ENCODE measurements around the gene CASKIN2. TPM values are rescaled to one million over a fixed set of nuclear protein-coding genes. Genes with fewer than 3 reads are reported as not detected.

Gene CASKIN2
- total and polyA plus RNA-seq, 2 experiments from 2014 or later = 1.9 to 6.2 TPM

DNA sequence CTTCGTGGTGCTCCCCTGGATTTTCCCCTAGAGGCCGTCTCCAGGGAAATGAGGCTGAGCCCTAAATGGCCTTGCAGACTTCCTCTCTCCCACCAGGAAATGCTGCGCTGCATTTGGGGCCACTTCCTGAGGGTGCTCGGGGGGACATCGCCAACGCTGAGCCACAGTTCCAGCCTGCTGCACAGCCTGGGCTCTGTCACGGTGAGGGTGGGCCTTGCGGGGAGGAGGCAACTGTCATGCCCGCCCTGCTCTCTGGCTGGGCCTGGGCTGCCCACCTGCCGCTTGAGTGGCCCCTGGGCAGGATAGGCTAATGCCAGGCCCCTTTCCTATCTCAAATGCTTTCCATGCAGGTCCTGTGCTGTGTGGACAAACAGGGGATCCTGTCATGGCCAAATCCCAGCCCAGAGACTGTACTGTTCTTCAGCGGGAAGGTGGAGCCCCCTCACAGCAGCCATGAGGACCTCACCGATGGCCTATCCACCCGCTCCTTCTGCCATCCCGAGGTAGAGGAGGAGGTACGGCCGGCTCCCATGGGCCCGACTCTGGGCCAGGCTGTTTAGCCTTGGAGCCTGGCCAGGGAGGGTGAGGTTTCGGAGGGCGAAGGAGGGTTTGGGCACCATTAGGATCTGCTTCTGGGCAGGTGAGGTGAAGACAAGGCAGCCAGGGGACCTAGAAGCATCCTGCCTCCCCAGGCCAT, 24.2 kb downstream of the CASKIN2 start:
- Histone ChIP-seq H3K36me3 (ENCODE audit: low read depth) (no peaks in the 10 kb centered on the region), H3K9me2 (ENCODE audit: insufficient read depth) (no peaks in the 10 kb centered on the region), H2AFZ (no peak overlapping the region), H3F3A (ENCODE audit: insufficient read depth) (no peaks in the 10 kb centered on the region), H3K79me2 (ENCODE audit: insufficient read depth) (no peaks in the 10 kb centered on the region), H3K9me3 (ENCODE audit: low read depth) (no peaks in the 10 kb centered on the region), H3K27ac (no peak overlapping the region), H3K4me2 (ENCODE audit: unreplicated experiment) (no peak overlapping the region), H4K20me1 (ENCODE audit: insufficient read depth) (no peaks in the 10 kb centered on the region), H3K27me3 (replicated peaks; ENCODE audit: insufficient read depth) (no peaks in the 10 kb centered on the region), H3K4me3 (no peak overlapping the region), H3K9ac (no peak overlapping the region), H3K4me1 (ENCODE audit: insufficient read depth) (no peaks in the 10 kb centered on the region)
- 91 to 93% methylated on average over 18 to 19 of the region's 19 CpGs for WGBS, 2 experiments (ENCODE audit: low coverage in 1 of 2, low lambda C conversion rate in 2 of 2, missing lambda C conversion rate in 2 of 2)
- no peak for DNase-seq
- TF ChIP-seq EZH2 (IDR thresholded peaks at IDR 0.05; ENCODE audit: insufficient read depth, poor library complexity, severe bottlenecking) (no peak), EZH2phosphoT487 (IDR thresholded peaks at IDR 0.05; ENCODE audit: insufficient read depth, low read depth) (no peak)
- in situ Hi-C loops (cut with MboI) = no loop called here

DNA sequence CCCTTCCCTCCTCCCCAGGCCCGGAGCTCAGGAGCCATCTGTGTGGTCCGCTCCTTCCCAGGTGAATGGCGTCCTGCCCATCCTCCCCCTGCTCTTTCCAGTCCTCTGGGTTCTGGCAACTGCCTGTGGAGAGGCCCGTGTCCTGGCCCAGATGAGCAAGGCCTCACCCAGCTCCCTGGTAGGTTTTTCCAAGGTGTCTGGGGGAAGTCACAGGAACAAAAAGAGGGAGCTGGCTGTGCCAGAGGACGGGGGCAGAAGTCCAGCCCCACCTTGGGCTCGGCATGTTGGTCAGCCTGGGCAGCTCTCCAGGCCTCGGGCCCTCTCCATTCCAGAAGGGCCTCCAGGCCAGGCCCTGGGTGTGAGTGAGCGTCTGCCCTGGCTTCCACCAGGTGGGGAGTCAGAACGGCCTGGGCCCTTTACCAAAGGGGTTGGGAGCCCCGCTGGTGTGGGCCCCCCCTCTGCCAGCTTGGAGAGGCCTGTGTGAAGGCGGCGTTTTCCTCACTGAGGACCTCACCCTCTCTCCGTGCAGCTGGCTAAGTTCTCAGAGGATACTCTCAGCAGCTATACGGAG, 25.1 kb downstream of the CASKIN2 start:
- H3K27ac ChIP-seq = no peak overlapping the region
- no peaks in the 10 kb centered on the region for H3K9me2 ChIP-seq (ENCODE audit: insufficient read depth)
- no peaks in the 10 kb centered on the region for H3K36me3 ChIP-seq (ENCODE audit: low read depth)
- no peaks in the 10 kb centered on the region for H3F3A ChIP-seq (ENCODE audit: insufficient read depth)
- H3K9me3 ChIP-seq (ENCODE audit: low read depth) = no peaks in the 10 kb centered on the region
- TF ChIP-seq EZH2 (IDR thresholded peaks at IDR 0.05; ENCODE audit: insufficient read depth, poor library complexity, severe bottlenecking) = no peak
- TF ChIP-seq EZH2phosphoT487 (IDR thresholded peaks at IDR 0.05; ENCODE audit: insufficient read depth, low read depth) = no peak
- H3K79me2 ChIP-seq (ENCODE audit: insufficient read depth) = no peaks in the 10 kb centered on the region
- no peak overlapping the region for H3K4me2 ChIP-seq (ENCODE audit: unreplicated experiment)
- H3K4me1 ChIP-seq (ENCODE audit: insufficient read depth) = no peaks in the 10 kb centered on the region
- in situ Hi-C loops (cut with MboI) = no loop called here
- no peak for DNase-seq
- no peaks in the 10 kb centered on the region for H4K20me1 ChIP-seq (ENCODE audit: insufficient read depth)
- no peak overlapping the region for H2AFZ ChIP-seq
- WGBS, 2 experiments (ENCODE audit: low coverage in 1 of 2, low lambda C conversion rate in 2 of 2, missing lambda C conversion rate in 2 of 2) = 80% methylated on average over 11 to 13 of the region's 14 CpGs
- H3K4me3 ChIP-seq = no peak overlapping the region
- H3K27me3 ChIP-seq (replicated peaks; ENCODE audit: insufficient read depth) = no peaks in the 10 kb centered on the region
- H3K9ac ChIP-seq = no peak overlapping the region

DNA sequence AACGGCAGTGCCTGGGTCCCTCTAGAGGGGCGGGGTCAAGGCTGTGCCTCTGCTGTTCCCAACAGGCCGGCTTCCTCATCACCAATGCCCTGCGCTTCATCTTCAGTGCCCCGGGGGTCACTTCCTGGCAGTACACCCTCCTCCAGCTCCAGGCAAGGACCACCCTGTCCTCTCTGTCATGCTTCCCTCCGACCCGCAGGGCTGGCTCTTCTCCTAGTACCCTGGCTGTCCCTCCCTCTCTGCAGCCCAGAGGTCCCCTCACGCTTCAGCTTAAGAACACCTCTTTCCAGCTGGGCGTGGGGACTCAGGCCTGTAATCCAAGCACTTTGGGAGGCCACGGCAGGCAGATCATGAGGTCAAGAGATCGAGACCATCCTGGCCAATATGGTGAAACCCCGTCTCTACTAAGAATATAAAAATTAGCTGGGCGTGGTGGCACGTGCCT, 25.8 kb downstream of the CASKIN2 start:
- DNase-seq = no peak
- H3K9ac ChIP-seq = no peak overlapping the region
- no peaks in the 10 kb centered on the region for H3K79me2 ChIP-seq (ENCODE audit: insufficient read depth)
- H3K9me3 ChIP-seq (ENCODE audit: low read depth) = no peaks in the 10 kb centered on the region
- in situ Hi-C loops (cut with MboI) = no loop called here
- H3K4me3 ChIP-seq = no peak overlapping the region
- WGBS, 2 experiments (ENCODE audit: low coverage in 1 of 2, low lambda C conversion rate in 2 of 2, missing lambda C conversion rate in 2 of 2) = 75% methylated on average over 12 to 14 of the region's 14 CpGs
- H4K20me1 ChIP-seq (ENCODE audit: insufficient read depth) = no peaks in the 10 kb centered on the region
- H3F3A ChIP-seq (ENCODE audit: insufficient read depth) = no peaks in the 10 kb centered on the region
- no peaks in the 10 kb centered on the region for H3K36me3 ChIP-seq (ENCODE audit: low read depth)
- H3K27me3 ChIP-seq (replicated peaks; ENCODE audit: insufficient read depth) = no peaks in the 10 kb centered on the region
- no peaks in the 10 kb centered on the region for H3K4me1 ChIP-seq (ENCODE audit: insufficient read depth)
- no peak overlapping the region for H2AFZ ChIP-seq
- no peaks in the 10 kb centered on the region for H3K9me2 ChIP-seq (ENCODE audit: insufficient read depth)
- TF ChIP-seq EZH2phosphoT487 (IDR thresholded peaks at IDR 0.05; ENCODE audit: insufficient read depth, low read depth) (no peak), EZH2 (IDR thresholded peaks at IDR 0.05; ENCODE audit: insufficient read depth, poor library complexity, severe bottlenecking) (no peak)
- H3K4me2 ChIP-seq (ENCODE audit: unreplicated experiment) = no peak overlapping the region
- H3K27ac ChIP-seq = no peak overlapping the region

DNA sequence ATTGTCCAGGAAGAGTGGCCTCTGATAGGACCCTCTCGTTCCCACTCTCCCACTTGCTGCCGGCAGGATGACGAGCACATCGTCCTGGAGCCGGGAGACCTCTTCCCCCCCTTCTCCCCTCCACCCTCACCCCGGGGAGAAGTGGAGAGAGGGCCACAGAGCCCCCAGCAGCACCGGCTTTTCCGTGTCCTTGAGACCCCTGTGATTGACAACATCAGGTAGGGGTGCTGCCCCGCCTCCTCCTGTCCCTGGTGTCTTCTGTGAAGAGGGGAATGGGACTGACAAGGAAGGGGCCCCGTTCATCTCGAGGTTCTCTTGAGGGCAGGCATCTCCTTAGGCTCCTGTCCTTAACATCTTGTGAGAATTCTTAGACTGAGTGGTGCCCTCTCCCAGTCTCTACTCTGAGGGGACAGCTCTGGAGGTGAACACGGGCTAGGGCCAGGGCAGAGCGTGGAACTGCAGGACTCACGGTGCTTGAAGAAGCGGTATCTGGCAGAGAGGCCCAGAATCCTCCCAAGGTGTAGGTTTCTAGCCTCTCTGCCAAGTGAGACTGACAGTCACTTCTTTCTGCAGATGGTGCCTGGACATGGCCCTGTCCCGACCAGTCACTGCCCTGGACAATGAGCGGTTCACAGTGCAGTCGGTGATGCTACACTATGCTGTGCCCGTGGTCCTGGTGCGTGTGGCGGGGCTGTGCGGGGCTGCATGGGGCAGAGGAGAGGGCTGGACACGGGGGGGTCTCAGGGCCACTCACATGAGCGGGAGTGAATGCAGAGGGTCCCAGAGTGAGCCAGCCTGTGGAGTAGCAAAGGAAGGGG, 26.4 kb downstream of the CASKIN2 start:
- no peak overlapping the region for H3K27ac ChIP-seq
- in situ Hi-C loops (cut with MboI) = no loop called here
- 94 to 98% methylated on average over 17 to 24 of the region's 24 CpGs for WGBS, 2 experiments (ENCODE audit: low coverage in 1 of 2, low lambda C conversion rate in 2 of 2, missing lambda C conversion rate in 2 of 2)
- no peaks in the 10 kb centered on the region for H3K27me3 ChIP-seq (replicated peaks; ENCODE audit: insufficient read depth)
- no peaks in the 10 kb centered on the region for H3K79me2 ChIP-seq (ENCODE audit: insufficient read depth)
- DNase-seq = no peak
- no peak overlapping the region for H2AFZ ChIP-seq
- H3K4me3 ChIP-seq = no peak overlapping the region
- no peaks in the 10 kb centered on the region for H4K20me1 ChIP-seq (ENCODE audit: insufficient read depth)
- no peak overlapping the region for H3K9ac ChIP-seq
- H3F3A ChIP-seq (ENCODE audit: insufficient read depth) = no peaks in the 10 kb centered on the region
- no peaks in the 10 kb centered on the region for H3K36me3 ChIP-seq (ENCODE audit: low read depth)
- H3K4me2 ChIP-seq (ENCODE audit: unreplicated experiment) = no peak overlapping the region
- no peaks in the 10 kb centered on the region for H3K4me1 ChIP-seq (ENCODE audit: insufficient read depth)
- no peaks in the 10 kb centered on the region for H3K9me2 ChIP-seq (ENCODE audit: insufficient read depth)
- H3K9me3 ChIP-seq (ENCODE audit: low read depth) = no peaks in the 10 kb centered on the region
- TF ChIP-seq EZH2phosphoT487 (IDR thresholded peaks at IDR 0.05; ENCODE audit: insufficient read depth, low read depth) = no peak
- TF ChIP-seq EZH2 (IDR thresholded peaks at IDR 0.05; ENCODE audit: insufficient read depth, poor library complexity, severe bottlenecking) = no peak
